ENCODE measurements around the gene SORL1. TPM values are rescaled to one million over a fixed set of nuclear protein-coding genes. Genes with fewer than 3 reads are reported as not detected.
A peak's percentile ranks its signal among the peaks of the same experiment; 100 is the strongest.

Gene SORL1
- total and polyA plus RNA-seq, 2 of the 13 experiments (the other 11 are each of a cell fraction or from before 2014, with no cell fraction given), result 21.3 to 148 TPM

DNA sequence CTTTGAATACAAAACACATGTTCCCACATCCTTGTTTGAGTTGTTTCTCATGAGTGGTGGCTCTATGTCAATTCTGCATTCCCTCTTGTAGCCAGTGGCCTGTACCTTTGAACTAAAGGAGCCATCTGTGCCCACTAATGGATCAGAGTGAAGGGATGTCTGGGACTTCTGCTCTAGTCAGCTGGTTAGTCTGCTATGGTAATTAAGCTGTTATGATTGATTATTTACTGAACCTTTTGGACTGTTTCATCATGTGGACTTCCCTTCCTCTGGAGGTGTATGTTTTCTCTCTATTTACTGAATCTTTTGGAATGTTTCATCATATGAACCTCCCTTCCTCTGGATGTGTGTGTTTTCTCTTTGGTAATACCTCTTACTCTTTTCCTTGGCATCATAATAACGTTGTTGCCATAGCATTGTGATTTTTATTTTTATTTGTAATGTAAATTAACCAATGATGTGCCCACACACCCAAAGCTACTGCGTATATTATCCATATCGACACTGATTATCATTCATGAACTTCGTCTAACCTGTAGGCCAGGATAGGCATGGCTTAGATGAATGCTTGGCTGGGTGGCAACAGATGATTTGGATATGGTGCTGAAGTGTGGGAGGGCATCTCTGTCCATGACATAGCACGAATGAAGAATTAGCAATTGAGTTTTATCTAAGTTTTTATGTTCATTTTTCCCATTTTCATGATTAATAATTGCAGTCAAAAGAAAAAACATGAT, 113.0 kb downstream of the SORL1 start (continued):
- TF ChIP-seq, protein P1, sequence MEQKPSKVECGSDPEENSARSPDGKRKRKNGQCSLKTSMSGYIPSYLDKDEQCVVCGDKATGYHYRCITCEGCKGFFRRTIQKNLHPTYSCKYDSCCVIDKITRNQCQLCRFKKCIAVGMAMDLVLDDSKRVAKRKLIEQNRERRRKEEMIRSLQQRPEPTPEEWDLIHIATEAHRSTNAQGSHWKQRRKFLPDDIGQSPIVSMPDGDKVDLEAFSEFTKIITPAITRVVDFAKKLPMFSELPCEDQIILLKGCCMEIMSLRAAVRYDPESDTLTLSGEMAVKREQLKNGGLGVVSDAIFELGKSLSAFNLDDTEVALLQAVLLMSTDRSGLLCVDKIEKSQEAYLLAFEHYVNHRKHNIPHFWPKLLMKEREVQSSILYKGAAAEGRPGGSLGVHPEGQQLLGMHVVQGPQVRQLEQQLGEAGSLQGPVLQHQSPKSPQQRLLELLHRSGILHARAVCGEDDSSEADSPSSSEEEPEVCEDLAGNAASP (CRISPR knock-in tag; IDR thresholded peaks at IDR 0.05; ENCODE audit: borderline replicate concordance), result 0 out of 2 replicates have a peak, but pooled peaks have one; percentile 38
- TF ChIP-seq FOXP1 (IDR thresholded peaks at IDR 0.05) (peak; percentile 94), FOXP1 (CRISPR knock-in tag; IDR thresholded peaks at IDR 0.05) (peak; percentile 97), TBX3 (IDR thresholded peaks at IDR 0.05; ENCODE audit: borderline replicate concordance) (peak; percentile 82; the same call in 1 of the 2 replicates), ZFP36L1 (CRISPR knock-in tag; IDR thresholded peaks at IDR 0.05) (0 out of 2 replicates have a peak, but pooled peaks have one; percentile 75), ZMAT3 (CRISPR knock-in tag; conservative IDR thresholded peaks at IDR 0.05) (peak; percentile 51; the same call in 1 of the 2 replicates), FOXO1 (CRISPR knock-in tag; IDR thresholded peaks at IDR 0.05) (peak; percentile 86), ZNF12 (CRISPR knock-in tag; IDR thresholded peaks at IDR 0.05) (peak; percentile 74; the same call in 1 of the 2 replicates), TCF12 (IDR thresholded peaks at IDR 0.05) (no peak), TCF12 (CRISPR knock-in tag; IDR thresholded peaks at IDR 0.05) (no peak), ZFP62 (CRISPR knock-in tag; IDR thresholded peaks at IDR 0.05) (no peak), RCOR2 (CRISPR knock-in tag; IDR thresholded peaks at IDR 0.05) (peak; percentile 89), ZMYM2 (CRISPR knock-in tag; IDR thresholded peaks at IDR 0.05) (0 out of 2 replicates have a peak, but pooled peaks have one; percentile 46), ZNF205 (CRISPR knock-in tag; IDR thresholded peaks at IDR 0.05) (peak; percentile 57; the same call in 1 of the 2 replicates), TRIM24 (CRISPR knock-in tag; IDR thresholded peaks at IDR 0.05) (peak; percentile 93), KDM1A (CRISPR knock-in tag; IDR thresholded peaks at IDR 0.05) (peak; percentile 22; the same call in 1 of the 2 replicates), MAZ (IDR thresholded peaks at IDR 0.05; ENCODE audit: borderline replicate concordance, low read depth, low read length) (no peak), MAZ (CRISPR knock-in tag; IDR thresholded peaks at IDR 0.05; ENCODE audit: low read depth) (no peak), EP300 (IDR thresholded peaks at IDR 0.05; ENCODE audit: low read depth in 2 of 2, low read length in 2 of 2) (peak; percentile 86 to 94), EP300 (CRISPR knock-in tag; IDR thresholded peaks at IDR 0.05; ENCODE audit: borderline replicate concordance) (peak; percentile 94), NR2F6 (IDR thresholded peaks at IDR 0.05) (peak; percentile 71), NR2F6 (CRISPR knock-in tag; IDR thresholded peaks at IDR 0.05) (peak; percentile 66; the same call in 1 of the 2 replicates), FOXA1 (IDR thresholded peaks at IDR 0.05) (peak; percentile 86), FOXA1 (CRISPR knock-in tag; IDR thresholded peaks at IDR 0.05) (peak; percentile 85), NR2C2 (CRISPR knock-in tag; IDR thresholded peaks at IDR 0.05; ENCODE audit: borderline replicate concordance) (peak; percentile 78), ZFY (CRISPR knock-in tag; IDR thresholded peaks at IDR 0.05) (0 out of 2 replicates have a peak, but pooled peaks have one; percentile 23), SCMH1 (CRISPR knock-in tag; IDR thresholded peaks at IDR 0.05; ENCODE audit: borderline replicate concordance) (no peak), ZMYM4 (CRISPR knock-in tag; IDR thresholded peaks at IDR 0.05) (peak; percentile 10; the same call in 1 of the 2 replicates), NR2F1 (CRISPR knock-in tag; IDR thresholded peaks at IDR 0.05) (peak in 1 of 2 experiments; percentile 64; a peak in 2 of 4 replicates)
- TF ChIP-seq, protein P2, sequence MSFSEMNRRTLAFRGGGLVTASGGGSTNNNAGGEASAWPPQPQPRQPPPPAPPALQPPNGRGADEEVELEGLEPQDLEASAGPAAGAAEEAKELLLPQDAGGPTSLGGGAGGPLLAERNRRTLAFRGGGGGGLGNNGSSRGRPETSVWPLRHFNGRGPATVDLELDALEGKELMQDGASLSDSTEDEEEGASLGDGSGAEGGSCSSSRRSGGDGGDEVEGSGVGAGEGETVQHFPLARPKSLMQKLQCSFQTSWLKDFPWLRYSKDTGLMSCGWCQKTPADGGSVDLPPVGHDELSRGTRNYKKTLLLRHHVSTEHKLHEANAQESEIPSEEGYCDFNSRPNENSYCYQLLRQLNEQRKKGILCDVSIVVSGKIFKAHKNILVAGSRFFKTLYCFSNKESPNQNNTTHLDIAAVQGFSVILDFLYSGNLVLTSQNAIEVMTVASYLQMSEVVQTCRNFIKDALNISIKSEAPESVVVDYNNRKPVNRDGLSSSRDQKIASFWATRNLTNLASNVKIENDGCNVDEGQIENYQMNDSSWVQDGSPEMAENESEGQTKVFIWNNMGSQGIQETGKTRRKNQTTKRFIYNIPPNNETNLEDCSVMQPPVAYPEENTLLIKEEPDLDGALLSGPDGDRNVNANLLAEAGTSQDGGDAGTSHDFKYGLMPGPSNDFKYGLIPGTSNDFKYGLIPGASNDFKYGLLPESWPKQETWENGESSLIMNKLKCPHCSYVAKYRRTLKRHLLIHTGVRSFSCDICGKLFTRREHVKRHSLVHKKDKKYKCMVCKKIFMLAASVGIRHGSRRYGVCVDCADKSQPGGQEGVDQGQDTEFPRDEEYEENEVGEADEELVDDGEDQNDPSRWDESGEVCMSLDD (CRISPR knock-in tag; IDR thresholded peaks at IDR 0.05; ENCODE audit: borderline replicate concordance), result no peak

Data from HepG2 (cell line).